IPS DF 4.7 (cell line): ENCODE data around the gene AKAP11.
A peak's percentile ranks its signal among the peaks of the same experiment; 100 is the strongest.

ENCODE experiments used
- DNase-seq: peaks from one replicate; pipeline ENCODE4 v3.0.0-alpha.2; 2013; ENCODE audit warnings: low spot score; ENCODE audit errors: extremely low read depth

Gene AKAP11

GRCh38 chr13:42329239-42329638 is 57.3 kb downstream of the AKAP11 start:
- DNase-seq, result no peak

GRCh38 chr13:42331009-42331408 is 59.1 kb downstream of the AKAP11 start:
- DNase-seq, result no peak

DNA sequence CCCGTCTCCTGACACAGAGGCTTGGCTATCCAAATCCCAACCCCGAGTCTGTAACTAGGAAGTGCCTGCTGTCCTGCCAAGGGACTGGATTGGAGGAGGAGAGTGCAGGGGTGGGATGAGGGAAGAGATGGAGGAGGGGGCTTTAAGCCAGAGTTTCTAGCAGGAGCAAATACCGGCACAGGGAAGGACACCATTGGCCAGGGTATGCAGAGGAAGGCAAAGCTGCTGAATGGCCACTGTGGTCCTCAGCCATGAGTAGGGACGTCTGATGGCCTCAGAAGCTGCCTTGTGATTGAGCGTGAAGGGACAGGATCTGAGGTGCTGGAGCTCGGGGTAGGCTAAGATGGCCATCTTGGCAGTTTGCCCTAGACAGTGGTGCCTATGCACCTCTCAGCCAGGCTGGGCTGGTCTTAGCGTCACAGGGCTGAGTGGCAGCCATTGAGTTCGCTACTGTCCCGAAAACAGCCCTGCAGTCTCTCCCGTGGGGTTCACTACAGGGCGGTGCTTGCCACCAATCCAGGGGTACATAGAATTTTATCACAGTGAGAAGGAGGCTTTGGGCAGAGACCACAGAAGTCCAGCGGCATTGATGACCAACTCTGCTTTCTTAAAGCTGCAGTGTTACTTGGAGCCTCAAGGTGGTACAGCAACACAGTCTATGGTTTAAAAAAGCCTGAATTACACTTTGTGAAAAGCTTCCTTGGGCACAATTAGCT is 61.8 kb downstream of the AKAP11 start:
- DNase-seq, result peak; percentile 53

GRCh38 chr13:42334329-42334706 is 62.4 kb downstream of the AKAP11 start:
- no peak for DNase-seq

GRCh38 chr13:42337808-42338600 is 66.1 kb downstream of the AKAP11 start:
- DNase-seq, result no peak

DNA sequence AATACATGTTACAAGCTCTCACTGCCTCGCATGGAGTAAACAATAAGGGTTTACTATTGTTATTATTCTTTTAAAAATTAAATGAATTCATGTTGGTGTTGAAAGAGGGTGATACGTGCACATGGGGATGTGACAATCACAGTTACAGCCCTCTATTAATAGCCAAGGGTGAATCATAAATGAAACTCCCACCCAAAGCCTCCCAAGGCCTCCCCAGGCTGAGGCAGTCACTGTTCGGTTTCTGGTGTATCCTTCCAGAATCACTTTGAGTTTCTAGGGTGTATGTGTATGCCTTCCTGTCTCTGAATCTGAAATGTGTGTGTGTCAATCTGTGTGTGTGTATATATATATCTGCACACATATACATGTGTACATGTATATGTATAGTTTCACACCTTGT is 73.4 kb downstream of the AKAP11 start:
- no peak for DNase-seq

GRCh38 chr13:42348576-42348975 is 76.6 kb downstream of the AKAP11 start:
- DNase-seq, result no peak

GRCh38 chr13:42350141-42350540 is 78.2 kb downstream of the AKAP11 start:
- no peak for DNase-seq

- DNase-seq, result no peak
These were observed 82.5 kb downstream of the AKAP11 start for GRCh38 chr13:42354241-42355091.

DNA sequence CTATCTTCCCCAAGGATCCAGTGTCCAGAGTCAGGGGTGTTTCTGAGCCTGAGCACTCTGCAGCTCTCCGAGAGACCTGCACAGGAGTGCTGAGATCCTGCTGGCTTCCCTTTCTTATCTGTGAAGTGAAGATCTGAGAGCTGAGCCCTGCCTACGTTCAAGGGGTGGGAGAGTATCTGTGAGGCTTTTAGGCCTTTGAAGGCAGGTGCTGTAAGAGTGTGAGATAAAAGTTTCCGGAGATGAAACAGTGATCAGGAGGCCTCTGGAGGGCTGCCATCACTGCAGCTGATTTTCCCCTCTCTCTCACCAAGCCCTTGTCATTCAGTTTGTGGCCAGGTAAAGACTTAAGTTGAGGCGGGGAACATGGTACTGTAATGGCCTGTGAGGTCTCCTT is 83.1 kb downstream of the AKAP11 start:
- no peak for DNase-seq

GRCh38 chr13:42355491-42356183 is 83.7 kb downstream of the AKAP11 start:
- DNase-seq, result no peak

GRCh38 chr13:42356184-42356575 is 84.2 kb downstream of the AKAP11 start:
- no peak for DNase-seq

DNA sequence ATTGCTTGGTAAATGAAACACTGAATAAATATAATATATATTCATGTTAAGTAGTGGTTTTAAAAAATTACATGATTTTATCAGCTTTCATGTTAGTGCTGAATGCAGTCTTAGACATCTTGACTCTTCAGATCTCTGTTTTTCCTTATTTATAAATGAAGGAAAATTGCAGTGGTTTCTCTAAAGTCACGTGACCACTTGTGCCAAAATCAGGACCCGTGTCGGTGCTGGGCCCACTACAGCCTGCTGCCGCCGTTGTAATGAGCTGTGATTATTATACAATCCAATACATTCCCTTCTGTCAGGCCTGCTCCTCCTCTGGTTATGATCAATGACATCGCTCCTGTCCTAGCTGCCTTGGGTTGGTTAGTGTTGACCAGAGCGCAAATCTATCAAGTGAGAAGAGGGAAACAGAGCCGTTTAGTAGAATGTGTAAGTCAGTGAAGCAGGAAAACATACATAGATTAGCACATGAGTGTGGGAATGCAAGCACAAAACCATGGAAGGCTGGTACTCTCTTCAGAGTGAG is 88.2 kb downstream of the AKAP11 start:
- no peak for DNase-seq

DNA sequence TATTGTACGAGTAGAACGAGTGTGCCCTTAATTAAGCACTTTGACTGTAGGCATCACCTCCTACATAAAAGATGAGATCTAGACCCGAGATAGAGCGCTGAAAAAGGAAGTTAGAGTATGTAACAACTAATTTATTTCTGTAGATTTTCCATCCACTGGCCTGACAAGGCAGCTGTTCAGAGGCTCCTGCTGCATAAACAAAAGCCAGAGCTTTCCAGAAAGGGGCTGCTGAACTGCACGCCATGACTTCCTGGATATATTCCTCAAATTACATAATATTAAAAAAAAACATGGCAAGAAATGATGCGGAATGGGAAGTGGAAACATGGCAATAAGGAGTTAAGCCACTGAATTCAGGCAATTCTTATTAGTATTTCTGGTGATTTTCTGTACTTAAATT is 89.7 kb downstream of the AKAP11 start:
- no peak for DNase-seq

GRCh38 chr13:42363941-42364612 is 92.1 kb downstream of the AKAP11 start:
- no peak for DNase-seq

DNA sequence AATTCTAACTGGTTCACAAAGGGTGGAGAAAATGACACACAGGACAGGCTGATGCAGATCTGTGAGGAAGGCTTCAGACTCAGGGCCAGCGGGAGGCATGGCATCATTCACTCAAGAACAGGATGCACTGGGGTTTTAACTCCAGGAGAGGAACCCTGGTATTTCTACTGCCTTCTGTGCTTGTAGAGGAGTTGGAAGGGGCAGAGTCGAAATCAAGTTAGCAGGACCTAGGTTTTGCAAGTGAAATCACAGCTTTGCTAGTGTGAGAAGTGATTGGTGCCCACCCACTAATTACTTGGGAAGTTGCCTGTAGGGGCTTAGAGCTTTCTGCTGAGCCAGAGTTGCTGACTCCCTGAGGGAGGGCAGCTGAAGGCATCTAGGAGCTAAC is 92.7 kb downstream of the AKAP11 start:
- DNase-seq, result no peak

DNA sequence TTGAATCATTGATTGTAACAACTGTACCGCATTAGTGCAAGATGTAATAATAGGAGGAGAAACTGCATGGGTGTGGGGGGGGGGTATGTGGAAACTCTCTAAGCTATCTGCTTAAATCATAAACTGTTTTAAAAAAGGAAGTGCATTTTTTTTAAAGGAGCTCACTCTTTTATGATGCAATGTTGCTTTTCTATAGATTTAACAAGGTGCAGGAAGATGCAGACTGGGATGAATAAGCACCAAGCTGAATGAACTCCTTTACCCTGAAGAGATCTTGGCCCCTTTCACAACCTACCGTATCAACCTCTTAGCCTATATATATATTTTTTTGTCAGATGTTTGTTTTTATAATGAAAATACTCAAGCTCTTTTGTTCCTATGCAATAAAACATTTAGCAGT is 95.9 kb downstream of the AKAP11 start:
- no peak for DNase-seq

- no peak for DNase-seq
These were observed 97.3 kb downstream of the AKAP11 start for GRCh38 chr13:42369071-42369797.

DNA sequence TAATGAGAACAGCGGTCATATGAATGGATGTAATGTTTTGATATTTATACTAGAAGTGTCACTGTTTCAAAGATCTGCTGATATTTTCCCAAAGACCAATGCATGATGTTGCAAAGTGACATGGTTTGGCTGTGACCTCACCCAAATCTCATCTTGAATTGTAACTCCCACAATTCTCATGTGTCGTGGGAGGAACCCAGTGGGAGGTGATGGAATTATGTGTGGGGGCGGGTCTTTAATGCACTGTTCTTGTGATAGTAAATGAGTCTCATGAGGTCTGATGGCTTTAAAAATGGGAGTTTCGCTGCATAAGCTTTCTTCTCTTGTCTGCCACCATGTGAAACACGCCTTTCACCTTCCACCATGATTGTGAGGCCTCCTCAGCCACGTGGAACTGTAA is 98.3 kb downstream of the AKAP11 start:
- no peak for DNase-seq
